ENCODE results near the gene MNT. TPM values are rescaled to one million over a fixed set of nuclear protein-coding genes. Genes with fewer than 3 reads are reported as not detected.
A peak's percentile ranks its signal among the peaks of the same experiment; 100 is the strongest.

MNT gene
- total and polyA plus RNA-seq, 2 of the 8 experiments (the other 6 are each of a cell fraction or from before 2014, with no cell fraction given): 5.0 to 17.3 TPM

GRCh38 chr17:2398655-2399571 lies 1.9 kb downstream of the MNT start (continued):
- TF ChIP-seq NANOG (IDR thresholded peaks at IDR 0.05; ENCODE audit: insufficient read depth, low read depth, low read length, poor library complexity, severe bottlenecking): no peak
- no peak for TF ChIP-seq HDAC6 (IDR thresholded peaks at IDR 0.05; ENCODE audit: low read depth, low read length)
- no peak for TF ChIP-seq GTF2F1 (IDR thresholded peaks at IDR 0.05; ENCODE audit: borderline replicate concordance, low read depth, low read length)
- TF ChIP-seq MAFK (IDR thresholded peaks at IDR 0.05; ENCODE audit: low read depth, low read length): peak; percentile 20; the same call in 1 of the 2 replicates
- TF ChIP-seq KDM5A (IDR thresholded peaks at IDR 0.05; ENCODE audit: low read length): no peak
- no peak for TF ChIP-seq RNF2 (IDR thresholded peaks at IDR 0.05; ENCODE audit: borderline replicate concordance, low read depth, low read length, missing control alignments, poor library complexity, severe bottlenecking)
- no peak for TF ChIP-seq CHD7 (IDR thresholded peaks at IDR 0.05; ENCODE audit: insufficient replicate concordance, low read length)
- TF ChIP-seq POLR2A (IDR thresholded peaks at IDR 0.05; ENCODE audit: control extremely low read depth in 1 of 2, low read depth in 2 of 2, low read length in 2 of 2): peak; percentile 25 to 75
- TF ChIP-seq KDM4A (IDR thresholded peaks at IDR 0.05; ENCODE audit: low read depth, low read length, severe bottlenecking): peak; percentile 33
